H1 (cell line): ENCODE results near the gene EFNA3. TPM values are rescaled to one million over a fixed set of nuclear protein-coding genes. Genes with fewer than 3 reads are reported as not detected.

Experiments
- CTCF ChIA-PET: fragments of 300-600 bp; sonication (Branson Sonifier 250); formaldehyde crosslinking; loops from one replicate; lab custom pipeline; 2021; ENCODE audit not compliant: partially characterized antibody; lab: Charles Lee
- POLR2A ChIA-PET: fragments of 300-600 bp; sonication (Branson Sonifier 250); formaldehyde crosslinking; loops from one replicate; lab custom pipeline; 2021; ENCODE audit warnings: inconsistent platforms; ENCODE audit not compliant: partially characterized antibody; lab: Charles Lee
- DNase-seq, 2 experiments: peaks; one replicate each; pipeline versions ENCODE4 v3.0.0 to v3.0.0-alpha.2; 2010 to 2022; ENCODE audit warnings: low spot score in 2 of 2, low read depth in 1 of 2, mixed read lengths in 1 of 2
- FAIRE-seq: peaks from 2 replicates; lab custom pipeline; 2011; peaks lifted over from hg19 to GRCh38; lab: Jason Lieb, UNC
- H2AFZ ChIP-seq: 2 replicates; pipeline ENCODE4 v1.8.1; 2012; ENCODE audit warnings: low read length, inconsistent platforms
- H2AK5ac ChIP-seq: 2 replicates; pipeline ENCODE4 v1.6.1; 2013; ENCODE audit warnings: low read depth, low read length
- H2BK120ac ChIP-seq: replicated peaks from 2 replicates; pipeline ENCODE3; 2013; ENCODE audit warnings: low read depth, low read length, inconsistent platforms
- H2BK12ac ChIP-seq: 2 replicates; pipeline ENCODE4 v1.6.1; 2013; ENCODE audit warnings: low read depth, low read length
- H2BK15ac ChIP-seq: 2 replicates; pipeline ENCODE4 v1.6.1; 2013; ENCODE audit warnings: low read length
- H2BK20ac ChIP-seq: 2 replicates; pipeline ENCODE4 v1.6.1; 2013; ENCODE audit warnings: low read length
- H2BK5ac ChIP-seq: 2 replicates; pipeline ENCODE4 v1.6.1; 2013; ENCODE audit warnings: low read depth, low read length
- H3K14ac ChIP-seq: 2 replicates; pipeline ENCODE4 v1.6.1; 2013; ENCODE audit warnings: inconsistent platforms; ENCODE audit not compliant: insufficient read length
- H3K18ac ChIP-seq: 2 replicates; pipeline ENCODE4 v1.6.1; 2013; ENCODE audit warnings: low read length; ENCODE audit errors: extremely low read depth
- H3K23ac ChIP-seq: 2 replicates; pipeline ENCODE4 v1.6.1; 2013; ENCODE audit warnings: inconsistent platforms; ENCODE audit not compliant: insufficient read length
- H3K23me2 ChIP-seq: 2 replicates; pipeline ENCODE4 v1.6.1; 2013; ENCODE audit warnings: low read depth, low read length
- H3K27ac ChIP-seq: 2 replicates; pipeline ENCODE4 v1.6.1; 2011; ENCODE audit warnings: low read depth, low read length, inconsistent platforms
- H3K27me3 ChIP-seq, 4 experiments: replicated peaks in 1 of 4; 1 replicate in 1 of 4; 2 replicates in 3 of 4; pipeline versions ENCODE4 v1.6.1 to v1.8.1; 2011 to 2013; ENCODE audit warnings: low read length in 3 of 4, mild to moderate bottlenecking in 3 of 4, inconsistent platforms in 2 of 4, mixed read lengths in 2 of 4, moderate library complexity in 1 of 4; ENCODE audit not compliant: control insufficient read depth in 3 of 4, insufficient read depth in 3 of 4; ENCODE audit errors: extremely low read depth in 1 of 4
- H3K36me3 ChIP-seq, 4 experiments: 2 replicates each; pipeline versions ENCODE4 v1.6.1 to v1.8.1; 2011 to 2013; ENCODE audit warnings: mild to moderate bottlenecking in 4 of 4, low read length in 3 of 4, moderate library complexity in 2 of 4, control low read depth in 1 of 4, inconsistent platforms in 1 of 4; ENCODE audit not compliant: insufficient read depth in 4 of 4, control insufficient read depth in 2 of 4
- H3K4ac ChIP-seq: replicated peaks from 2 replicates; pipeline ENCODE3; 2013; ENCODE audit warnings: low read length, low read depth, mixed read lengths, inconsistent platforms; ENCODE audit not compliant: insufficient read length
- H3K4me1 ChIP-seq, 4 experiments: replicated peaks in 1 of 4; 1 replicate in 1 of 4; 2 replicates in 3 of 4; pipeline versions ENCODE4 v1.6.1 to v1.8.1; 2011 to 2013; ENCODE audit warnings: low read length in 3 of 4, inconsistent platforms in 2 of 4, mixed read lengths in 1 of 4; ENCODE audit not compliant: insufficient read depth in 4 of 4, control insufficient read depth in 3 of 4
- H3K4me2 ChIP-seq, 2 experiments: 2 replicates each; pipeline versions ENCODE4 v1.6.1 to v1.8.1; 2011 to 2013; ENCODE audit warnings: low read depth in 2 of 2, low read length in 2 of 2, control low read depth in 1 of 2, inconsistent platforms in 1 of 2, mild to moderate bottlenecking in 1 of 2; ENCODE audit not compliant: insufficient read depth in 1 of 2
- H3K4me3 ChIP-seq, 4 experiments: fragments of 200-600, 300-600 bp in 1 of 4; sonication (generic), shearing (Covaris generic), sonication (Bioruptor Twin) in 1 of 4; 2 replicates each; pipeline versions ENCODE4 v1.5.1 to v1.8.1; 2011 to 2016; ENCODE audit warnings: low read length in 4 of 4, low read depth in 3 of 4, control low read depth in 2 of 4, inconsistent platforms in 2 of 4, mild to moderate bottlenecking in 2 of 4, mixed read lengths in 1 of 4, moderate library complexity in 1 of 4; ENCODE audit not compliant: insufficient read depth in 2 of 4; ENCODE audit errors: extremely low read depth in 1 of 4
- H3K56ac ChIP-seq: replicated peaks from 2 replicates; pipeline ENCODE3; 2013; ENCODE audit warnings: low read depth, mild to moderate bottlenecking, mixed read lengths, low read length, inconsistent platforms; ENCODE audit not compliant: insufficient read length
- H3K79me1 ChIP-seq: 2 replicates; pipeline ENCODE4 v1.6.1; 2013; ENCODE audit warnings: low read depth, low read length, control low read depth
- H3K79me2 ChIP-seq, 2 experiments: 2 replicates each; pipeline versions ENCODE4 v1.6.1 to v1.8.1; 2012 to 2013; ENCODE audit warnings: low read length in 2 of 2, mild to moderate bottlenecking in 2 of 2, inconsistent platforms in 1 of 2; ENCODE audit not compliant: insufficient read depth in 2 of 2, control insufficient read depth in 1 of 2
- H3K9ac ChIP-seq, 4 experiments: replicated peaks in 1 of 4; 1 replicate in 1 of 4; 2 replicates in 3 of 4; pipeline versions ENCODE4 v1.6.1 to v1.8.1; 2011 to 2013; ENCODE audit warnings: low read depth in 3 of 4, low read length in 3 of 4, control low read depth in 2 of 4, mild to moderate bottlenecking in 2 of 4, moderate library complexity in 2 of 4, inconsistent platforms in 1 of 4; ENCODE audit errors: extremely low read depth in 1 of 4
- H3K9me3 ChIP-seq, 2 experiments: 2 replicates each; pipeline versions ENCODE4 v1.6.1 to v1.8.1; 2012 to 2013; ENCODE audit warnings: mild to moderate bottlenecking in 2 of 2, moderate library complexity in 2 of 2, control low read depth in 1 of 2, inconsistent platforms in 1 of 2, low read depth in 1 of 2, low read length in 1 of 2, mixed read lengths in 1 of 2; ENCODE audit not compliant: insufficient read depth in 2 of 2
- H4K20me1 ChIP-seq, 2 experiments: replicated peaks in 1 of 2; 2 replicates each; pipeline versions ENCODE3 to v1.8.1; 2011 to 2013; ENCODE audit warnings: inconsistent platforms in 2 of 2, low read length in 2 of 2, mild to moderate bottlenecking in 1 of 2; ENCODE audit not compliant: insufficient read depth in 2 of 2, control insufficient read depth in 1 of 2
- H4K5ac ChIP-seq: 2 replicates; pipeline ENCODE4 v1.6.1; 2013; ENCODE audit warnings: low read length, low read depth, mixed read lengths, inconsistent platforms; ENCODE audit not compliant: insufficient read length
- H4K8ac ChIP-seq: 2 replicates; pipeline ENCODE4 v1.8.0; 2013; ENCODE audit warnings: mild to moderate bottlenecking, moderate library complexity, low read length, inconsistent platforms; ENCODE audit not compliant: insufficient read depth; ENCODE audit errors: extremely low read depth
- H4K91ac ChIP-seq: replicated peaks from 2 replicates; pipeline ENCODE3; 2013; ENCODE audit warnings: low read length, mixed read lengths, inconsistent platforms; ENCODE audit not compliant: insufficient read length
- HDAC2 ChIP-seq, 2 experiments: fragments of 300-600 bp in 1 of 2; sonication (generic) in 1 of 2; IDR thresholded peaks; 2 replicates each; pipeline ENCODE4 v1.6.1; 2011 to 2012; ENCODE audit warnings: low read depth in 2 of 2, low read length in 2 of 2, mild to moderate bottlenecking in 2 of 2, moderate library complexity in 2 of 2, borderline replicate concordance in 1 of 2, inconsistent platforms in 1 of 2
- MAFK ChIP-seq: IDR thresholded peaks from 2 replicates; pipeline ENCODE4 v1.6.1; 2012; ENCODE audit warnings: low read depth, mild to moderate bottlenecking, improper control_type of control experiment, low read length
- TAF1 ChIP-seq: IDR thresholded peaks from 2 replicates; pipeline ENCODE4 v1.6.1; 2011; ENCODE audit warnings: mild to moderate bottlenecking, low read depth, low read length
- WGBS, 2 experiments: shearing (Covaris generic) in 1 of 2; methylation state at CpG; one replicate each; pipeline versions ENCODE4 v1.1.6 to v1.1.7; 2013 to 2015; ENCODE audit warnings: low lambda C conversion rate in 2 of 2, mixed read lengths in 2 of 2, inconsistent platforms in 1 of 2, low coverage in 1 of 2, missing lambda C conversion rate in 1 of 2; ENCODE audit not compliant: insufficient replicate concordance in 2 of 2, insufficient coverage in 1 of 2, insufficient read length in 1 of 2; ENCODE audit errors: extremely low coverage in 1 of 2, missing lambda C conversion rate in 1 of 2; 5-methylcytosine and 5-hydroxymethylcytosine counted together
- polyA plus RNA-seq, 7 experiments: library from polyadenylated mRNA; depleted of rRNA in 3 of 7; stranded (reverse) in 5 of 7; unstranded in 2 of 7; fragments of >200 nt in 5 of 7; fragments of 200-250 nt in 2 of 7; gene quantifications; 1 replicate in 5 of 7; 2 replicates in 1 of 7; 4 replicates in 1 of 7; pipeline versions ENCODE4 v1.2.1 to v1.2.3, GENCODE V29; 2011 to 2013; ENCODE audit warnings: missing spikeins in 2 of 7, mixed read lengths in 2 of 7
- total RNA-seq: library from RNA; stranded (reverse); fragmentation: NEBNext Ultra II Directional; extraction: Animal tissue kit (Norgen Biotek cat#: 25700); gene quantifications from 2 replicates; pipeline ENCODE4 v1.2.1, GENCODE V29; 2021
- TF ChIP-seq, protein P1 (sequence below): IDR thresholded peaks from 2 replicates; pipeline ENCODE4 v1.6.1; 2012; ENCODE audit warnings: low read length, inconsistent platforms

EFNA3 gene
- total and polyA plus RNA-seq, 2 of the 8 experiments (the other 6 are each of a cell fraction or from before 2014, with no cell fraction given): 10.8 to 13.8 TPM

DNA sequence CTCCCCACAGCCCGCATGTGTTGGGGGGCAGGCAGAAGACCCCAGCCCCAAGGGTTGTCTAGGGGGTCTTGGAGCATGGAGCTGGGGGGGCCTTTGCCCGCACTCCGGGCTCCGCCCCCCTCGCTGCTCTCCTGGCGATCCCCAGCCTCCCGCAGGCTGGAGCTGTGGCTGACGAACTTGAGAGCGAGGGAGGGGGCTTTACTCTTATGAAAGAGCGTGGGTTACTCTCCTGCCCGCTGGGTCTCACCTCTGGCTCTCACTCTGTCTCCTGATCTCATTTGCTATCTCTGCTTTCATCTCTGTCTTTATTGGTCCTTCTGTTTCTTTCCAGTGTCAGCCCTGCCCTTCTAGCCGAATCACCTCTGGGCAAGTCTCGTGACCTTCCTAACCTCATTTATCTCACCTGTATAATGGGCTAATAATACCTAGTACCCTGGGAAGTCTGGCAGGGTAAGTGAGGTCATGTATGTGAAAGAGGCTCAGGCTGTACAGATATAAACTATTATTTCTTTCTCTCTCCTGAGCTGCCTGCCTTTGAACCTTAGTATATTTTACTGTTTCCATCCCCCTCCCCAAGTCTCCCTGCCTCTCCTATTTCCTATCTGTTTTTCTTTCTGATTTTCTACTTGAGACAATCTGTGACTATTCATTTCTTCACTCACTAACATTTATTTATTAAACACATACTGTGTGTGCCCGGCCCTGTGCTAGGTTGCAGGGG, 14.4 kb upstream of the EFNA3 start:
- Histone ChIP-seq H3K9ac (peak overlapping the region; percentile 9 to 73 (median 52); a peak in 6 of 7 replicates), H2AK5ac (no peak overlapping the region), H3K56ac (no peak overlapping the region), H3K14ac (no peak overlapping the region), H2BK20ac (0 out of 2 replicates have a peak overlapping the region, but pooled peaks have one; percentile 61), H3K4me2 (peak overlapping the region; percentile 62 to 68), H4K91ac (peak overlapping the region; percentile 70), H2BK120ac (no peak overlapping the region), H3K4me3 (peak overlapping the region; percentile 60 to 85 (median 73)), H3K9me3 (no peaks in the 10 kb centered on the region), H2BK12ac (peak overlapping the region; percentile 55; the same call in 1 of the 2 replicates), H4K5ac (peak overlapping the region; percentile 66), H3K79me2 (peaks cover 0 to 15% of the 10 kb centered on the region in 2 experiments; a peak in 2 of 4 replicates), H2AFZ (no peak overlapping the region), H2BK5ac (0 out of 2 replicates have a peak overlapping the region, but pooled peaks have one; percentile 49), H2BK15ac (peak overlapping the region; percentile 88; the same call in 1 of the 2 replicates), H3K4ac (no peak overlapping the region), H3K23ac (no peak overlapping the region), H3K18ac (peak overlapping the region; percentile 76), H3K27ac (peak overlapping the region; percentile 65; the same call in 1 of the 2 replicates), H3K27me3 (peaks cover 0 to 4% (median 1%) of the 10 kb centered on the region in 4 experiments; a peak in 2 of 7 replicates), H4K8ac (peak overlapping the region; percentile 47; the same call in 1 of the 2 replicates), H3K79me1 (no peaks in the 10 kb centered on the region), H3K36me3 (peaks cover 0 to 10% (median 4%) of the 10 kb centered on the region in 4 experiments; a peak in 5 of 8 replicates), H4K20me1 (peaks cover 2 to 16% of the 10 kb centered on the region in 2 experiments), H3K23me2 (peaks cover 15% of the 10 kb centered on the region), H3K4me1 (peaks cover 0 to 19% (median 6%) of the 10 kb centered on the region in 4 experiments; a peak in 5 of 7 replicates)
- FAIRE-seq (no peak), DNase-seq (no peak)
- ChIA-PET CTCF (interaction anchor here (0.9 to 33.9 kb wide), 10 partner anchors 1 to 111 kb away, joined by 3 to 907 read pairs (median 34); partner anchors contain the start of genes ADAM15, EFNA3, EFNA4 and KRTCAP2), POLR2A (interaction anchor here (0.8 to 3.1 kb wide), 16 partner anchors 8 to 132 kb away, joined by 3 to 21 read pairs (median 4); partner anchors contain the start of genes EFNA3, FLAD1 and SHC1)
- 19% methylated on average over 11 of the region's 14 CpGs; no CpG with 5 or more reads in 1 of the 2 experiments for WGBS, 2 experiments
- TF ChIP-seq MAFK (no peak), TAF1 (no peak), HDAC2 (IDR thresholded peaks at IDR 0.05; ENCODE audit: borderline replicate concordance in 1 of 2, low read depth in 2 of 2, low read length in 2 of 2) (peak in 1 of 2 experiments; percentile 97; a peak in 2 of 4 replicates)
- TF ChIP-seq, protein P1, sequence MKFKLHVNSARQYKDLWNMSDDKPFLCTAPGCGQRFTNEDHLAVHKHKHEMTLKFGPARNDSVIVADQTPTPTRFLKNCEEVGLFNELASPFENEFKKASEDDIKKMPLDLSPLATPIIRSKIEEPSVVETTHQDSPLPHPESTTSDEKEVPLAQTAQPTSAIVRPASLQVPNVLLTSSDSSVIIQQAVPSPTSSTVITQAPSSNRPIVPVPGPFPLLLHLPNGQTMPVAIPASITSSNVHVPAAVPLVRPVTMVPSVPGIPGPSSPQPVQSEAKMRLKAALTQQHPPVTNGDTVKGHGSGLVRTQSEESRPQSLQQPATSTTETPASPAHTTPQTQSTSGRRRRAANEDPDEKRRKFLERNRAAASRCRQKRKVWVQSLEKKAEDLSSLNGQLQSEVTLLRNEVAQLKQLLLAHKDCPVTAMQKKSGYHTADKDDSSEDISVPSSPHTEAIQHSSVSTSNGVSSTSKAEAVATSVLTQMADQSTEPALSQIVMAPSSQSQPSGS: no peak
